ENCODE data around the gene GPC1. TPM values are rescaled to one million over a fixed set of nuclear protein-coding genes. Genes with fewer than 3 reads are reported as not detected.

Gene GPC1
- total RNA-seq, 2 experiments from 2014 or later, result 0.83 to 1.2 TPM

DNA sequence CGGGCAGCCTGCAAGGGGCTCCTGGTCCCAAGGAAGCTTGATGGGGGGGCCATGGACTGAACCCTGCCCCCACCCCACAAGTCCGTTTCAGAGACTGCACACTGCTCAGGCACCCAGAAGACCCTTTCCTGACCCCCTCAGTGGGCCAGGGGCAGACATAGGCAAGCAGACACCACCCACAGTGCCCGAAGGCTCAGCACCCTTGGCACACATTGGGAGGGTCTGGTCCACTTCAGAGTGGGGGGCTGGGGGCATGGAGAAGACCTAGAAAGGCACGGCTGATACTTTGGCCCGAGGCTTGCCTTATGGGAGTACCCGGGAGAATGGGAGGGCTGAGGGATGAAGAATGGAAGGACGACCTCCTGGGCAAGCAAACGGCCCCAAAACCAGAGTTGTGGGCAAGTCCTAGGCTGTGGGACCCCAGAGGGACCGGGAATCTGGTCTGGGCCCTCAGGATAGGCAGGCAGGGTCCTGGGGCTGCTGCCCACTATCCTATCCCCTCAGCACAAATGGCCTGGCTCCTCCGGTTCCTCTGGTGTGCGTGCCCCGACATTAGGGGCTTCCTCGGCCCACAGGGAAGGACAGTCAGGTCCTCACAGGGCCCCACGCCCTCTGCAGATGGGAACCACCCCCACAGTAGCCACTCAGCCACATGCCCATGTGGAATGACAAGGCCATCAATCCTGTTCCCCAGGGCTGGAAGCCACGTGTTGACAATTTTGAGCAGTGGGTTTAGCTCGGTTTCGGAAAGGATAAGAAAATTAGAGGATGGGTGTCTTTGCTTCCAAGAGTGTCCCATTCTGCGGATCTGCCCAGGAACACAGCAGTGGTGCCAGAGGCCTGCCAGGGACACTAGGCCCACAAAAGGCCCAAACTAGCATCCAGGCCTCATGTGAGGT, 15.0 kb upstream of the GPC1 start:
- CTCF ChIA-PET, result interaction anchor here (0.8 kb wide), 1 partner anchor 187 kb away, joined by 3 read pairs; no protein-coding TSS in a partner anchor
- DNase-seq (no peak), ATAC-seq (no peak)
- Mint-ChIP-seq H3K4me3 (no peak overlapping the region), H3K27ac (no peak overlapping the region), H3K9me3 (peaks cover 16% of the 10 kb centered on the region), H3K36me3 (ENCODE audit: low read depth) (no peaks in the 10 kb centered on the region), H3K4me1 (ENCODE audit: low read depth) (no peaks in the 10 kb centered on the region), H3K27me3 (no peaks in the 10 kb centered on the region)
- POLR2A ChIA-PET, result no interaction called here
- intact Hi-C loops (cut with micrococcal nuclease), result no loop called here
- TF ChIP-seq, protein P1, sequence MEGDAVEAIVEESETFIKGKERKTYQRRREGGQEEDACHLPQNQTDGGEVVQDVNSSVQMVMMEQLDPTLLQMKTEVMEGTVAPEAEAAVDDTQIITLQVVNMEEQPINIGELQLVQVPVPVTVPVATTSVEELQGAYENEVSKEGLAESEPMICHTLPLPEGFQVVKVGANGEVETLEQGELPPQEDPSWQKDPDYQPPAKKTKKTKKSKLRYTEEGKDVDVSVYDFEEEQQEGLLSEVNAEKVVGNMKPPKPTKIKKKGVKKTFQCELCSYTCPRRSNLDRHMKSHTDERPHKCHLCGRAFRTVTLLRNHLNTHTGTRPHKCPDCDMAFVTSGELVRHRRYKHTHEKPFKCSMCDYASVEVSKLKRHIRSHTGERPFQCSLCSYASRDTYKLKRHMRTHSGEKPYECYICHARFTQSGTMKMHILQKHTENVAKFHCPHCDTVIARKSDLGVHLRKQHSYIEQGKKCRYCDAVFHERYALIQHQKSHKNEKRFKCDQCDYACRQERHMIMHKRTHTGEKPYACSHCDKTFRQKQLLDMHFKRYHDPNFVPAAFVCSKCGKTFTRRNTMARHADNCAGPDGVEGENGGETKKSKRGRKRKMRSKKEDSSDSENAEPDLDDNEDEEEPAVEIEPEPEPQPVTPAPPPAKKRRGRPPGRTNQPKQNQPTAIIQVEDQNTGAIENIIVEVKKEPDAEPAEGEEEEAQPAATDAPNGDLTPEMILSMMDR (IDR thresholded peaks at IDR 0.05), result no peak

DNA sequence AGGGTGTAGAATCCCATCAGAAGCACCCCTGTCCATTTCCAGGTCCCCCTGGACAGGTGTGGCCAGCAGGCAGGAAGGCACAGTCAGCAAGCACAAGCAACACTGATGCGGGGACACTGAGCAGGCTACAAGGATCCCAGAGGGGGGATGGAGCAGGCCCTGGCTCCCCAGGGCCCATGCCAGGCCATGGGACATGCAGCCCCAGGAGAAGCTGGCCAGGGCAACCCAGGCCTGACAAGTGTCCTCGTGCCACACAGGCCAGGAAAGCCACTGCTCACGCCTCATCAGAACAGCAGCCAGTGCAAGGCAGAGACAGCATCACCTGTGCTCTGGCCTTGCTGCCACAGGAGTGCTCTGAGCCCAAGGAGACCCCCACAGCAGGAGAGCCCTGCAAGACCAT, 14.1 kb upstream of the GPC1 start:
- Mint-ChIP-seq H3K4me1 (ENCODE audit: low read depth) (no peaks in the 10 kb centered on the region), H3K27ac (no peak overlapping the region), H3K4me3 (no peak overlapping the region), H3K36me3 (ENCODE audit: low read depth) (no peaks in the 10 kb centered on the region), H3K9me3 (peaks cover 16% of the 10 kb centered on the region), H3K27me3 (peaks cover 2% of the 10 kb centered on the region)
- DNase-seq, result no peak
- intact Hi-C loops (cut with micrococcal nuclease), result no loop called here
- CTCF ChIA-PET, result no interaction called here
- no peak for ATAC-seq
- POLR2A ChIA-PET, result no interaction called here
- TF ChIP-seq, protein P1 (IDR thresholded peaks at IDR 0.05), result no peak

DNA sequence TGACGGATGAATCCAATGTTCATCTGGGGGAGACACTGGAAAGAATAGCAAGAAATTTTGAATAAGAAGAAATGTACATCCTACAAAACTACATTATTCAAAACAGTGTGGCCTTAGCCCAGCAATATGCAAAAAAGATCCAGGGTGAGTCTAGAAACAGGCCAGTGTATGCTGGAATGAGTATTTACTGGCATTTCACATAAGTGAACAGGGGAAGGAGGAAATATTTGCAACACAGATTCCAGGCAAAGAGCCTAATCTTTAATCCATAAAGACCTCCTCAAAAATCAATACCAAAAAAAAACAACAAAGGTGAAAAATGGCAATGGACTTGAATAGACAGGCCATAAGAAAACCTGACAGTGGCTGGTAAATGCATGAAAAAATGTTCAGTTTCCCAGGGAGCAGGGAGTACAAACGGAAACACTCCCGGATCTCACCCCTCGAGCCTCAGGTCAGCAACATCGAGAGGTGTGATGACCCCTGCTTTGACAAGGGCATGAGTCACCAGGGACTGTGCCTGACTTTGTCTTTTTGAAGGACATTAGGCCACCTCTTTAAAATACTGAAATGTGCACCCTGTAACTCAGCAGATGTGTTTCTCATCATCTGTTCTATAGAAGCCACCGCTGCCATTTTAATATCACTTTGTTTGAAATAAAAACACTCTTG, 12.7 kb upstream of the GPC1 start:
- TF ChIP-seq, protein P1 (IDR thresholded peaks at IDR 0.05), result no peak
- Mint-ChIP-seq H3K27ac (no peak overlapping the region), H3K27me3 (peaks cover 2% of the 10 kb centered on the region), H3K4me1 (ENCODE audit: low read depth) (peaks cover 3% of the 10 kb centered on the region), H3K4me3 (no peak overlapping the region), H3K9me3 (peaks cover 16% of the 10 kb centered on the region), H3K36me3 (ENCODE audit: low read depth) (no peaks in the 10 kb centered on the region)
- ATAC-seq, result no peak
- DNase-seq, result no peak
- intact Hi-C loops (cut with micrococcal nuclease), result no loop called here
- ChIA-PET POLR2A (no interaction called here), CTCF (no interaction called here)

DNA sequence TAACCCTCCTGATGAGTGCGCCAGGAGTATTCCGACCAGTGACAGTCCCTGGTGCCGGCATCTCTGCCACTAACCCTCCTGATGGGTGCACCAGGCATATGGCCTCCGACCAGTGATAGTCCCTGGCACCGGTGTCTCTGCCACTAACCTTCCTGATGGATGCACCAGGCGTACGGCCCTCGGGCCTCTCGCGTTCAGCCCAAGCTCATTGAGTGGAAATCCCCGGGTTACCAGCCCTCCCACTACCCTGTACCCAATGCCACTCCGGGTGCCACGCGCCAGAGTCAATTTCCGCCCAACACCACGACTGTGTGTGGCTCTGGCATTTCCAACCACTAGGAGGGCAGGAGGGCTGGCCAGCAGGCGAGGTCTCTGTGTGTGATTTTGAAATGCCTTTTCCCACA, 11.7 kb upstream of the GPC1 start:
- H3K4me1 Mint-ChIP-seq (ENCODE audit: low read depth), result peaks cover 13% of the 10 kb centered on the region
- peaks cover 9% of the 10 kb centered on the region for H3K9me3 Mint-ChIP-seq
- no peak overlapping the region for H3K4me3 Mint-ChIP-seq
- intact Hi-C loops (cut with micrococcal nuclease), result no loop called here
- DNase-seq, result no peak
- CTCF ChIA-PET, result no interaction called here
- H3K36me3 Mint-ChIP-seq (ENCODE audit: low read depth), result no peaks in the 10 kb centered on the region
- POLR2A ChIA-PET, result no interaction called here
- peaks cover 2% of the 10 kb centered on the region for H3K27me3 Mint-ChIP-seq
- no peak overlapping the region for H3K27ac Mint-ChIP-seq
- TF ChIP-seq, protein P1 (IDR thresholded peaks at IDR 0.05), result no peak
- ATAC-seq, result no peak

All from activated CD8-positive, alpha-beta T cell treated with anti-CD3 and anti-CD28 coated beads for 36 hours (primary cell).